NCI-H510A (cell line): ENCODE results near the gene ITGB5.
"Not testable (repeated sequence)": the region's sequence is repeated elsewhere in the genome, so short reads cannot be mapped to it uniquely, and the experiment has no call there.

Source experiments
- DNase-seq: peaks from one replicate; lab custom pipeline; 2025; lab: John Stamatoyannopoulos, UW

The ITGB5 gene

GRCh38 chr3:124752051-124752450 lies 135.1 kb downstream of the ITGB5 start:
- no peak for DNase-seq

GRCh38 chr3:124751501-124751900 lies 135.7 kb downstream of the ITGB5 start:
- DNase-seq: no peak

- DNase-seq: not testable (repeated sequence)
Measured at GRCh38 chr3:124749877-124750276, 137.3 kb downstream of the ITGB5 start.

GRCh38 chr3:124748560-124749198 lies 138.5 kb downstream of the ITGB5 start:
- DNase-seq: no peak

- DNase-seq: no peak
Measured at GRCh38 chr3:124747111-124747981, 139.8 kb downstream of the ITGB5 start.

DNA sequence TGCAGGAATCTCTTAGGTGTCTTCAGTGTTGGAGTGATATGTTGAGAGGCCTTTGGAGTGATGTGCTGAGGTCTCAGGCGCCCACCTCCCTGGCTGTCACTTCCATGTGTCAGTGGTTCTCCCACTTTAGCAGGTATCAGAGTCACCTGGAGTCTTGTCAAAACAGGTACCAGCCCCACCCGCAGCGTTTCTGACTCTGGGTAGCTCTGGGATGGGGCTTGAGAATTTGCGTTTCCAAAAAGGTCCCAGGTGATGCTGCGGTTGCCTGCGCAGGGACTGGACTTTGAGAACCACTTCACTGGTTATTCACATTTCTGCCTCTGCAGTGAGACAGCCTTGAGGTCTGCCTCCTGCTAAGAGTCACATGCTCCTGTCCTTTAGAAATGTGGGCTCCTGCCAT lies 141.4 kb downstream of the ITGB5 start:
- no peak for DNase-seq

- DNase-seq: no peak
Measured at GRCh38 chr3:124741027-124741426, 146.1 kb downstream of the ITGB5 start.

GRCh38 chr3:124731760-124732159 lies 155.4 kb downstream of the ITGB5 start:
- DNase-seq: no peak

GRCh38 chr3:124730941-124731297 lies 156.2 kb downstream of the ITGB5 start:
- DNase-seq: no peak

GRCh38 chr3:124730129-124730940 lies 156.8 kb downstream of the ITGB5 start, which contains the start of gene UMPS:
TSS of gene UMPS (plus strand) at chr3:124730452. CDS start at chr3:124730472, 20 bp downstream.
- DNase-seq: peak; percentile 58

GRCh38 chr3:124722589-124722988 lies 164.6 kb downstream of the ITGB5 start:
- DNase-seq: no peak

DNA sequence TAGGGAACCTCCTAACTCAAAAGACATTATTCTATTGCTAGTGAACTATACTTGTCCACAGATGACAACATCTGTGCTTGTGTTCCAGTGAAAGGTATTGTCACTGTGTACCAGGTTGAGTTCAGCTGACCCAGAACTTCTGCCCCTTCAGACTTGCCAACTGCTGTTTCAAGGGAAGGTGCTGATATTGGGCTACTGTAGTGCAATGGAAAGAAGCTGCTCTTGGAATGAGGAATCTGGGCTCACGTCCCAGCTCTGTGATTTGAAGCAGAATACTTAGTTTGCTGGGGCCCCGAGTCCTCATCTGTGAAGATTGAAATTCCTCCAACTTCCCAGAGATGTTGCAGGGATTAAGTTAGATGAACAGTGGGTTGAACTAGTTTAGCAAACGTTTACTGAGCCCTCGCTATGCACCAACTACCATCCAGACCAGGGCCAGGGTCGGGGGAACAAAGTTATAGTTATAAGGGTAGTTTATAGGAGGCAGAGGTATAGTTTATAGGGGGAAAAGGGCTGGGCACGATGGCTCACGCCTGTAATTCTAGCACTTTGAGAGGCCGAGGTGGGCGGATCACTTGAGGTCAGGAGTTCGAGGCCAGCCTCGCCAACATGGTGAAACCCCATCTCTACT lies 172.8 kb downstream of the ITGB5 start:
- no peak for DNase-seq
